Esophagus muscularis mucosa (tissue), 4 donors: Measurements from ENCODE around the gene ZIC2.

Experiments
- CTCF ChIP-seq, 3 experiments: fragments of 200-600 bp in 2 of 3; fragments of 450-650 bp in 1 of 3; sonication (generic) in 2 of 3; IDR thresholded peaks; one replicate each; pipeline ENCODE4 v1.5.1; 2017 to 2019; ENCODE audit warnings: antibody characterized with exemption in 3 of 3, mild to moderate bottlenecking in 2 of 3, moderate library complexity in 1 of 3
- EP300 ChIP-seq: sonication (generic); formaldehyde crosslinking; IDR thresholded peaks from one replicate; pipeline ENCODE4 v1.6.1; 2017; ENCODE audit warnings: antibody characterized with exemption
- POLR2A ChIP-seq: fragments of 450-650 bp; IDR thresholded peaks from one replicate; pipeline ENCODE4 v1.6.1; 2017; ENCODE audit warnings: antibody characterized with exemption, moderate library complexity, mild to moderate bottlenecking, low read depth
- POLR2AphosphoS5 ChIP-seq, 2 donors: sonication (generic); formaldehyde crosslinking; IDR thresholded peaks; one replicate each; pipeline ENCODE4 v1.6.1; 2017; ENCODE audit warnings: antibody characterized with exemption in 2 of 2

- no peak for TF ChIP-seq CTCF (IDR thresholded peaks at IDR 0.05)
- TF ChIP-seq POLR2A, result no peak
- TF ChIP-seq POLR2AphosphoS5 (IDR thresholded peaks at IDR 0.05), result no peak
- no peak for TF ChIP-seq EP300
Observed at GRCh38 chr13:99955107-99955746, 26.4 kb upstream of the ZIC2 start.
